K562 (cell line): ENCODE results near the gene PTPMT1. TPM values are rescaled to one million over a fixed set of nuclear protein-coding genes. Genes with fewer than 3 reads are reported as not detected.

Experiments
- AFF4 ChIP-seq: sonication (generic); formaldehyde crosslinking; IDR thresholded peaks from 2 replicates; pipeline ENCODE4 v1.8.0; 2023; ENCODE audit warnings: mild to moderate bottlenecking, missing genetic modification reagents
- ETS1 ChIP-seq: conservative IDR thresholded peaks from 2 replicates; pipeline ENCODE4 v1.6.1; 2011; ENCODE audit warnings: low read depth, mild to moderate bottlenecking, low read length; ENCODE audit not compliant: control insufficient read depth
- HMG20A ChIP-seq: fragments of 450-650 bp; formaldehyde crosslinking; conservative IDR thresholded peaks from 2 replicates; pipeline ENCODE4 v1.4.0; 2020; ENCODE audit warnings: mild to moderate bottlenecking, mixed read lengths
- KDM2B ChIP-seq: fragments of 250-450 bp; sonication (Bioruptor Pico); IDR thresholded peaks from 2 replicates; pipeline ENCODE4 v1.8.0; 2021; ENCODE audit warnings: mild to moderate bottlenecking, moderate library complexity
- NFYB ChIP-seq: IDR thresholded peaks from 2 replicates; pipeline ENCODE4 v1.6.1; 2011; ENCODE audit warnings: mild to moderate bottlenecking, moderate library complexity; ENCODE audit not compliant: insufficient read length; ENCODE audit errors: extremely low read depth
- OTX1 ChIP-seq: fragments of 450-650 bp; formaldehyde crosslinking; IDR thresholded peaks from 2 replicates; pipeline ENCODE4 v1.4.0; 2022; ENCODE audit warnings: mild to moderate bottlenecking
- POLR2A ChIP-seq: fragments of 450-650 bp; conservative IDR thresholded peaks from 2 replicates; pipeline ENCODE4 v1.6.1; 2016
- PPARD ChIP-seq: fragments of 250-450 bp; sonication (Bioruptor Pico); IDR thresholded peaks from 2 replicates; pipeline ENCODE4 v1.8.0; 2022; ENCODE audit warnings: inconsistent platforms, mild to moderate bottlenecking, moderate library complexity
- SREBF1 ChIP-seq: fragments of 150-350 bp; IDR thresholded peaks from 2 replicates; pipeline ENCODE4 v1.6.1; 2014; ENCODE audit warnings: antibody characterized with exemption, low read depth, low read length, borderline replicate concordance
- XRCC5 ChIP-seq: fragments of 200-400 bp; formaldehyde crosslinking; IDR thresholded peaks from 2 replicates; pipeline ENCODE4 v1.6.1; 2017; ENCODE audit warnings: low read depth, mild to moderate bottlenecking, low read length
- ZNF212 ChIP-seq: fragments of 450-650 bp; formaldehyde crosslinking; IDR thresholded peaks from 2 replicates; pipeline ENCODE4 v1.4.0; 2020; ENCODE audit warnings: mild to moderate bottlenecking
- ZNF274 ChIP-seq: IDR thresholded peaks from 2 replicates; pipeline ENCODE4 v1.6.1; 2011; ENCODE audit warnings: low read depth, mild to moderate bottlenecking, low read length, moderate library complexity, borderline replicate concordance
- ZNF696 ChIP-seq: fragments of 250-450 bp; sonication (Bioruptor Pico); conservative IDR thresholded peaks from 2 replicates; pipeline ENCODE4 v1.4.0; 2020; ENCODE audit warnings: mild to moderate bottlenecking, moderate library complexity
- polyA plus RNA-seq, 8 experiments: library from polyadenylated mRNA; depleted of rRNA in 4 of 8; stranded (reverse) in 5 of 8; unstranded in 3 of 8; fragments of >200 nt; fragmentation: Nextera tagmentation in 2 of 8; fragmentation: Illumina TruSeq in 1 of 8; extraction: Ambion mirVana in 2 of 8; extraction: Trizol in 1 of 8; gene quantifications; 2 replicates each; pipeline versions ENCODE4 v1.2.1 to v1.2.3, GENCODE V29; 2011 to 2014; ENCODE audit warnings: inconsistent platforms in 1 of 8, missing spikeins in 1 of 8
- total RNA-seq, 7 experiments: library from RNA; depleted of rRNA in 6 of 7; stranded (reverse); fragments of >200 nt in 6 of 7; fragmentation: Illumina TruSeq in 2 of 7; extraction: Trizol in 2 of 7; gene quantifications; 2 replicates each; pipeline versions ENCODE4 v1.2.1 to v1.2.3, GENCODE V29; 2011 to 2021; ENCODE audit warnings: low replicate concordance in 1 of 7
- TF ChIP-seq, protein P1 (sequence below), 2 experiments: fragments of 450-650 bp; formaldehyde crosslinking in 1 of 2; IDR thresholded peaks; 2 replicates each; pipeline versions ENCODE4 v1.4.0 to v1.6.1; 2014 to 2020; ENCODE audit warnings: mild to moderate bottlenecking in 2 of 2, borderline replicate concordance in 1 of 2, low read depth in 1 of 2

PTPMT1 gene
- total and polyA plus RNA-seq, 9 of the 15 experiments (the other 6 are each of a cell fraction or from before 2014, with no cell fraction given), result 10.4 to 140 (median 67.2) TPM

- TF ChIP-seq AFF4 (CRISPR knock-in tag), result peak; percentile 98
- TF ChIP-seq NFYB, result no peak
- TF ChIP-seq, protein P1, sequence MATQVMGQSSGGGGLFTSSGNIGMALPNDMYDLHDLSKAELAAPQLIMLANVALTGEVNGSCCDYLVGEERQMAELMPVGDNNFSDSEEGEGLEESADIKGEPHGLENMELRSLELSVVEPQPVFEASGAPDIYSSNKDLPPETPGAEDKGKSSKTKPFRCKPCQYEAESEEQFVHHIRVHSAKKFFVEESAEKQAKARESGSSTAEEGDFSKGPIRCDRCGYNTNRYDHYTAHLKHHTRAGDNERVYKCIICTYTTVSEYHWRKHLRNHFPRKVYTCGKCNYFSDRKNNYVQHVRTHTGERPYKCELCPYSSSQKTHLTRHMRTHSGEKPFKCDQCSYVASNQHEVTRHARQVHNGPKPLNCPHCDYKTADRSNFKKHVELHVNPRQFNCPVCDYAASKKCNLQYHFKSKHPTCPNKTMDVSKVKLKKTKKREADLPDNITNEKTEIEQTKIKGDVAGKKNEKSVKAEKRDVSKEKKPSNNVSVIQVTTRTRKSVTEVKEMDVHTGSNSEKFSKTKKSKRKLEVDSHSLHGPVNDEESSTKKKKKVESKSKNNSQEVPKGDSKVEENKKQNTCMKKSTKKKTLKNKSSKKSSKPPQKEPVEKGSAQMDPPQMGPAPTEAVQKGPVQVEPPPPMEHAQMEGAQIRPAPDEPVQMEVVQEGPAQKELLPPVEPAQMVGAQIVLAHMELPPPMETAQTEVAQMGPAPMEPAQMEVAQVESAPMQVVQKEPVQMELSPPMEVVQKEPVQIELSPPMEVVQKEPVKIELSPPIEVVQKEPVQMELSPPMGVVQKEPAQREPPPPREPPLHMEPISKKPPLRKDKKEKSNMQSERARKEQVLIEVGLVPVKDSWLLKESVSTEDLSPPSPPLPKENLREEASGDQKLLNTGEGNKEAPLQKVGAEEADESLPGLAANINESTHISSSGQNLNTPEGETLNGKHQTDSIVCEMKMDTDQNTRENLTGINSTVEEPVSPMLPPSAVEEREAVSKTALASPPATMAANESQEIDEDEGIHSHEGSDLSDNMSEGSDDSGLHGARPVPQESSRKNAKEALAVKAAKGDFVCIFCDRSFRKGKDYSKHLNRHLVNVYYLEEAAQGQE (IDR thresholded peaks at IDR 0.05; ENCODE audit: borderline replicate concordance), result no peak
- TF ChIP-seq, protein P1 (CRISPR knock-in tag; IDR thresholded peaks at IDR 0.05; ENCODE audit: low read depth), result no peak
- TF ChIP-seq ZNF274, result no peak
- no peak for TF ChIP-seq HMG20A (CRISPR knock-in tag)
- peak; percentile 87 for TF ChIP-seq KDM2B
- TF ChIP-seq ZNF212, result no peak
- TF ChIP-seq SREBF1, result no peak
- peak; percentile 86; the same call in 1 of the 2 replicates for TF ChIP-seq ETS1
- peak; percentile 99 for TF ChIP-seq XRCC5
- TF ChIP-seq PPARD (CRISPR knock-in tag), result no peak
- TF ChIP-seq OTX1, result peak; percentile 85
- no peak for TF ChIP-seq ZNF696 (CRISPR knock-in tag)
- TF ChIP-seq POLR2A, result peak; percentile 95
Measured at GRCh38 chr11:47578524-47579494, 13.4 kb downstream of the PTPMT1 start, which contains the start of the genes KBTBD4 and NDUFS3 (continued).
